NOMO-1 treated with DMSO at 0.1 percent for 48 hours (cell line): ENCODE measurements around the gene AIG1.
A peak's percentile ranks its signal among the peaks of the same experiment; 100 is the strongest.
"Not testable (repeated sequence)": the region's sequence is repeated elsewhere in the genome, so short reads cannot be mapped to it uniquely, and the experiment has no call there.

Source experiments
- DNase-seq: peaks from one replicate; lab custom pipeline; 2025; ENCODE audit not compliant: unreplicated experiment; lab: John Stamatoyannopoulos, UW

The AIG1 gene

DNA sequence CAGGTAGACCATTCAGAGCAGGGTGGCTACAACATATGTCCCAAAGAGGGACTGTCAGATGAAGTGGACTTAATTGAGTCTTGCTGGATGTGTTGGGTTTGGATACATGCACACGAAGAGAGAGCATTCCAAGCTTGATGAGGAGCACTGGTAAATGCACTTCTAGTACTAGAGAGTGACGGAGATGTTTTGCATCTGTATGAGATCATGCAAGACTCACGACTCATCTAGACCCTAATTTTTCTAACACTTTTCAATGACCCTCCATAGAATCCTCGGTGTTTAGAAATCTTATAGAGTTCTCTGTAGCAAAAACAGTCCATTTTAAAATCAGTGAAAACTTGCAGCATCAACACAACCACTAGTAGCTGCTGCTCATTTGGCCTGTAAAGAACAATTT is 4.8 kb upstream of the AIG1 start:
- no peak for DNase-seq

DNA sequence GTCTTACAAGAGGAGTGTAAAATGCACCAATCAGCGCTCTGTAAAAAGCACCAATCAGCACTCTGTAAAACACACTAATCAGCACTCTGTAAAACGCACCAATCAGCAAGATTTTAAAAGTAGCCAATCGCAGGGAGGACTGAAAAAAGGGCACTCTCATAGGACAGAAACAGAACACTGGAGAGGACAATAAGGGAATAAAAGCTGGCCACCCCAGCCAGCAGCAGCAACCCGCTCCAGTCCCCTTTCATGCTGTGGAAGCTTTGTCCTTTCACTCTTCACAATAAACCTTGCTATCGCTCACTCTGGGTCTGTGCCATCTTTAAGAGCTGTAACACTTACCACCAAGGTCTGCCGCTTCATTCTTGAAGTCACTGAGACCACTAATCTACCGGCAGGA is 1.7 kb upstream of the AIG1 start:
- no peak for DNase-seq

DNA sequence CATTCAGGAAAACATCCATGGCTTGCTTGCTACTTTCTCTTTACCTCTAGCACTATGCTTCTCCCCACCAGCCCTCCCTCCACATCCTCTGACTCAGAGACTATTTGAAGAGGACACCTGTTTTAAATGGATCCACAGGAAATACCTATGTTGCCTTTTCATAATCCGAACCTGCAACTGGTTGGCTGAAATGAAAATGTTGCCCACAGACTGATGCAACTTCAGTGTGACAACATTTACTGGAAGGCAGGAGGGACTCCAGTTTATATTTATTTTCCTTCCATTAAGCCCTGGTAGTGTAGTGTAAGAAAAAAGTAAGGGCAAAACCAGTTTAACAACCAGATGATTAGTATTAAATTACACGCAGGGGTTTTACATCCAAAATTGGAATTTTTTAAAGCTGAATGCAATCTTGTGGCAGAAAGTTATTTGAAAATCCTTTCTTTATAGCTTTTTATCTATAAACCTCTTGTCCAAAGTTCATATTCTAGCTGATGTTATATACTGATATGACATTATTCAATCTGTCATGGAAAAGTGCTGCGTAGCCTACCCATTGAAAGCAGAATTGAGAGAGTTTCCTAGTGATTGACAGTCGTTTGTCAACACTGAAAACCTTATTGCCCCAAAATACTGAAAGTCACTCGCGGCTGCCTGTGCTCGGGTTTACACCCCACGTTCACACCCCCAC is 881 bp upstream of the AIG1 start:
- peak; percentile 20 for DNase-seq

DNA sequence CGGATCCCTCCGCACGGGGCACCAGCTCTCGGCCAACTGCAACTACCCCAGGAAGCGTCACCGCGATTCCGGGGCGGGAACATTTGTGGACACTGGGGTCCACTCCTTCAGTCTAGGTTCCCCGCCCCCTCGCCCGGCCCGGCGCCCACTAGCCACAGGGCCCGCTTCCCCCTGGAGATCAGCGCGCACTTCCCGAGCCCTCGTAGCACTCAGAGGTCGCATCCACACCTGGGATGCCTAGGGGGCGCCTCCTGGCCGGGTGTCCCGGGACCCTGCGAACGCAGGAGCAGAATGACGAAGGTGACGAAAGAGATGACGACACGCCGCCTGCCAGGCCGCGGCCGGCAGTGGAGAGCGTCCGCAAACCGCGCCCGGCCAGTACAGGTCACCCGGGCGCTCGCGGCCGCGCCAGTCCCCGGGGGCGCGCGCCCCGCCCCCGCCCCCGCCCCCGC is 309 bp upstream of the AIG1 start:
- DNase-seq, result peak; percentile 79

DNA sequence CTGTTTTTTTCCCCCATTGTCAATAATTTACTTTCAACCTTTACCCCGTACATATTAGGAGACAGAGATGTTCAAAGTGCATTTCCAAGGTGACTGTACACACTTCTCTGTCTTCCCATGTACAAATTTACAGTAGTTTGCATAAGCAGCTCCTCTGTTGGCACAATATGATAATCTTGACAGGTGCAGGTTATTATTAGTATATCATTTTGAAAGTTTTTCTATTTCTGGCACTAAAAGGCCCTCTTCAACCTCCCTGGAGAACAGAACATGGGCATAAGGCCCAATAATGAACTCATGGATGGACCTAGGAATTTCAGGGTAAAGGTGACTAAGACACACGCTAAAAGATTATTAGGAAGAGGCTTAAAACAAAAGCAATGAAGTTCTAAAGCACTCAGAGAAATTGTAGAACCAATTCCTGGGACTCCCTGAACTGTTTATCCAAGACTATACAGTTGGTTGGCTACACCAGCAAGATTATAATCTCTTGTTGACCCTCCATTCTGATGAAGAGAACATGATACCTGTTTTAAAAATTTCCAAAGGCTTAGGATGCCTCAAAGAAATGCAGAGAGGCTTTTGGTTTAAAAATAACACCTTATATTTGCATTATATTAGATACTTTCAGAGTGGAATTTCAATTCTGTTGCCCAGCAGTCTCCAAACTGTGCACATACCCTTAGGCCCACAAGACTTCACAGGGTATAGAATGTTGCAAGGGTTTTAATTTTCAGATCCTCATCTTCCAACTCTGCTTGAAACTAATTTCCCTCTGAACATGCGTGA is 1.1 kb downstream of the AIG1 start:
- peak; percentile 32 for DNase-seq

DNA sequence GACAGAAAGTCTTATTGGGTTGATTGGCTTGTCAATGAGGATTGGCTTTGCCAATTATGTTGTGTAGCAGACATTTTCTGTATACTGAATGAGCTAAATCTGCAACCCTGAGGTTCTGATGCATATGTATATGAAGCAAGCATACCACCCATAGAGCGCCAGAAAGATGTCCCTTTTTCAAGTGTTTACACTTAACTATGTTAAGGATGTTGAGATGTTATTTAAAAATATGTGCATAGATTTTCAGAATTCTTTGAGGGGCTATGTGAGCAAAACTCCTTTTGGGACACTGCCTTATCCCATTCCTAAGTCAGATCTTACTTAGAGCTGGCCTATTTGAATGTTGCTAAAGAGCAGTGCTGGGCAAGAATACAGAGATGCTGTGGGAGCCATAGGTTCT is 1.9 kb downstream of the AIG1 start:
- DNase-seq, result no peak

- DNase-seq, result no peak
Measured at GRCh38 chr6:143063631-143064030, 2.9 kb downstream of the AIG1 start.

- DNase-seq, result no peak
Measured at GRCh38 chr6:143064271-143064670, 3.6 kb downstream of the AIG1 start.

- DNase-seq, result peak; percentile 69
Measured at GRCh38 chr6:143064951-143065683, 4.4 kb downstream of the AIG1 start.

DNA sequence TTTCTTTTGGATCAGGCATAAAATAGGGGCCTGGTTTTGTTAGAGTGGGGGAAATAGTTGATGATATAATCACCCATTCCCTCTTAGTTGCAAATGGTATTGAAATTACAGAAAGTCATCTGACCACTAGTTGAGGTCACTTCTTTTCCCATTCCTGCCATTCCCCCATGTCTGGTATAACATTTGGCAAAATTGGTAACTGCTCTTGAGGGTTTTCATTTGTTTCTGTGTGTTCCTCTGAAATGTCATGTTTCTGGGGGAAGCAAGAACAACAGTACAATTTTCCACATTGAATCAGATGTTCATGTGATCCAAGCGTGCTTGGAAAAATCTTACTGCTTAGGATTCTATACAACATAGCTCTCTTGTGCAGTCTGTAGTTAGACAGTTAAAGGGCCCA is 7.3 kb downstream of the AIG1 start:
- no peak for DNase-seq

GRCh38 chr6:143074101-143074500 is 13.4 kb downstream of the AIG1 start:
- no peak for DNase-seq

- DNase-seq, result no peak
Measured at GRCh38 chr6:143074670-143075318, 14.1 kb downstream of the AIG1 start.

DNA sequence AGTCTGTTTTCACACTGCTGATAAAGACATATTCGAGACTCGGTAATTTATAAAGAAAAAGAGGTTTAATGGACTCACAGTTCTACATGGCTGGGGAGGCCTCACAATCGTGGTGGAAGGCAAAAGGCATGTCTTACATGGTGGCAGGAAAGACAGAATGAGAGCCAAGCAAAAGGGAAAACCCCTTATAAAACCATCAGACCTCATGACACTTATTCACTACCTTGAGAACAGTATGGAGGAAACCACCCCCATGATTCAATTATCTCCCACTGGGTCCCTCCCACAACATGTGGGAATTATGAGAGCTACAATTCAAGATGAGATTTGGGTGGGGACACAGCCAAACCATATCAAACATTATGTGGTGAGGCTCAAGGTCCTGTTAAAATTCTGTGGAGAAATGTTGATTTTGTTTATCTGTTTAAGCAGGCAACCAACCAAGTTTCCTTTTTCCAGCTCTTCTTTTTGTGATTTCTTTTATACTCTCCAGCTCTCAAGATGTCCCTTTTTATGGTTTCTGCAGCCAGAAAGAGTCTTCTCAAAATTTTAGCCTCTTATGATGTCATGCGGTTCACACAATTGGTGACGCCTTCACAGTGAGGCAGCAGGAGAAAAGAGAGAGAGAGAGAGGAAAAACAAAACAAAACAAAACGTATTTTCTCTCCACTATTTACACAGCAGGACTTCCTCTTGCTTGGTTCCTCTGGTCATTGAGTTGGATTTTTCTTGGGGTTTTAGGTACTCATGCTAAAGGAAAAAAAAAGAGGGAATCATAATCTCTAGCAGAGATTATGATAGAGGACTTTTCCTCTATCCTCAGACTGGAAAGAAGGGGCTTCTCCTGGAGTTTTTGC is 18.0 kb downstream of the AIG1 start:
- no peak for DNase-seq

DNA sequence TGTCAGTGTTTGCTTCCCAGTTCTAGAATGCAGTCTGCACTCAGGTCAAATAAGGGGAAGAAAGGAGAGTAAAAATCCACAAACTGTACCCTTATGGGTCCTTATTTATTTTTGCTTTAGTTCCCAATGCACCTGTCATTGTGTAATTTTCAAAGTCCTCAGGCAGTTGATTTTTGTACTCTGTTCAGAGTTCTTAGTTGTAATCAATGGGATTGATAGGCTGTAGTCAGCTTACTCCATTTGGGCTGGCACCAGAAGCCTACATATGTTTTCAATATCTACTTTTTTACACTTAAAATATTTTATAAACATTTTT is 18.6 kb downstream of the AIG1 start:
- DNase-seq, result no peak

GRCh38 chr6:143082274-143082673 is 21.6 kb downstream of the AIG1 start:
- peak; percentile 14 for DNase-seq

GRCh38 chr6:143084019-143084418 is 23.3 kb downstream of the AIG1 start:
- not testable (repeated sequence) for DNase-seq

GRCh38 chr6:143087335-143087734 is 26.6 kb downstream of the AIG1 start:
- not testable (repeated sequence) for DNase-seq

- no peak for DNase-seq
Measured at GRCh38 chr6:143087856-143088255, 27.2 kb downstream of the AIG1 start.

DNA sequence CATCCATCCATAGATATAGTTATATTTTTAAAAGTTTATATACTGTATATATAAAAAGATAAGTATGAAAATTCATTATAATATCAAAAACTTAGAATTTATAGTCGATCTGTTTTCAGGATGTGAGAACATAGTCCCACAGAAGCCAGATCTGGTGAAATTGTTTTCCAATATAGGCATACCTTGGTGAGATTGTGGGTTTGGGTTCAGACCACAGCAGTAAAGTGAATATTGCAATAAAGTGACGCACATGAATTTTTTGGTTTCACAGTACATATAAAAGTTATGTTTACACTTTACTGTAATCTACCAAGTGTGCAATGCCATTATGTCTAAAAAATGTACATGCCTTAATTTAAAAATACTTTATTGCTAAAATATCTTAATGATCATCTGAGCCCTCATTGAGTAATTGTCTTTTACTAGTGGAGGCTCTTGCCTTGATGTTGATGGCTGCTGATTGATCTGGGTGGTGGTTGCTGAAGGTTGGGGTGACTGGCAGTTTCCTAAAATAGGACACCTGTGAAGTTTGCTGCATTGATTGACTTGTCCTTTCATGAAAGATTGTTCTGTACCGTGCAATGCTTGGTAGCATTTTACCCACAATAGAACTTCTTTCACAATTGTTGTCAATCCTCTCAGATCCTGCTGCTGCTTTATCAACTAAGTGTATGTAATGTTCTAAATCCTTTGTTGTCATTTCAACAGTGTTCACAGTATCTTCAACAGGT is 29.8 kb downstream of the AIG1 start:
- no peak for DNase-seq

GRCh38 chr6:143092768-143093167 is 32.1 kb downstream of the AIG1 start:
- DNase-seq, result no peak
